GM12878 (cell line): ENCODE measurements around the gene KRT25. TPM values are rescaled to one million over a fixed set of nuclear protein-coding genes. Genes with fewer than 3 reads are reported as not detected.

Experiments used
- ATAC-seq: fragments of 200-7000 bp; cut with Tn5 transposase; 3 replicates; pipeline ENCODE4 v1.9.1; 2020; ENCODE audit warnings: mild to moderate bottlenecking, moderate library complexity
- BruUV-seq: library from RNA; stranded (reverse); fragments of 400-500 nt; replicated peaks from 2 replicates; lab custom pipeline; 2021; lab: Mats Ljungman, UMichigan
- CTCF ChIA-PET: fragments of 300-600 bp; sonication (Branson Sonifier 250); formaldehyde crosslinking; extraction: SDS; loops from one replicate; lab custom pipeline; 2021; ENCODE audit warnings: inconsistent platforms; lab: Yijun Ruan, JAX
- POLR2A ChIA-PET: fragments of 350-600 bp; formaldehyde crosslinking; extraction: SDS; loops from one replicate; lab custom pipeline; 2021; ENCODE audit warnings: inconsistent platforms; lab: Charles Lee
- RAD21 ChIA-PET: fragments of 300-600 bp; sonication (Branson Sonifier 250); formaldehyde crosslinking; loops from one replicate; lab custom pipeline; 2023; ENCODE audit warnings: antibody characterized with exemption; ENCODE audit not compliant: unreplicated experiment; lab: Charles Lee
- SMC1A ChIA-PET: fragments of 300-600 bp; sonication (Branson Sonifier 250); formaldehyde crosslinking; loops from one replicate; lab custom pipeline; 2023; ENCODE audit not compliant: unreplicated experiment, uncharacterized antibody; lab: Charles Lee
- DNase-seq: peaks from one replicate; pipeline ENCODE4 v3.0.0-alpha.2; 2011; ENCODE audit warnings: low read depth, low spot score
- FAIRE-seq: peaks from 3 replicates; lab custom pipeline; 2011; peaks lifted over from hg19 to GRCh38; lab: Jason Lieb, UNC
- H2AFZ ChIP-seq: 2 replicates; pipeline ENCODE4 v1.6.0; 2011; ENCODE audit warnings: low read depth, low read length, control low read depth; ENCODE audit not compliant: control insufficient read depth
- H3K27ac ChIP-seq: 2 replicates; pipeline ENCODE4 v1.5.1; 2011; ENCODE audit warnings: control low read depth; ENCODE audit not compliant: control insufficient read depth, insufficient read depth
- H3K27me3 ChIP-seq, 2 experiments: replicated peaks in 1 of 2; 2 replicates each; pipeline versions ENCODE4 v1.6.0 to v1.6.1; 2011; ENCODE audit warnings: low read length in 1 of 2; ENCODE audit not compliant: control insufficient read depth in 2 of 2, insufficient read depth in 2 of 2
- H3K36me3 ChIP-seq, 2 experiments: 2 replicates each; pipeline ENCODE4 v1.5.1; 2011; ENCODE audit warnings: low read length in 1 of 2; ENCODE audit not compliant: control insufficient read depth in 2 of 2, insufficient read depth in 2 of 2
- H3K4me1 ChIP-seq: 2 replicates; pipeline ENCODE4 v1.6.1; 2011; ENCODE audit warnings: mild to moderate bottlenecking, low read length, moderate library complexity, mixed read lengths; ENCODE audit not compliant: control insufficient read depth, insufficient read depth
- H3K4me2 ChIP-seq: 2 replicates; pipeline ENCODE4 v1.6.0; 2011; ENCODE audit warnings: control low read depth; ENCODE audit not compliant: control insufficient read depth, insufficient read depth
- H3K4me3 ChIP-seq: fragments of 200-600 bp; sonication (generic); 2 replicates; pipeline ENCODE4 v1.5.1; 2016
- H3K79me2 ChIP-seq: 2 replicates; pipeline ENCODE4 v1.6.0; 2011; ENCODE audit warnings: low read length; ENCODE audit not compliant: control insufficient read depth, insufficient read depth
- H3K9ac ChIP-seq: 2 replicates; pipeline ENCODE4 v1.8.0; 2011; ENCODE audit warnings: low read length, control low read depth, mixed read lengths; ENCODE audit not compliant: control insufficient read depth, insufficient read depth
- H3K9me3 ChIP-seq: replicated peaks from 3 replicates; pipeline ENCODE4 v1.5.1; 2011; ENCODE audit warnings: mild to moderate bottlenecking, low read length; ENCODE audit not compliant: control insufficient read depth, insufficient read depth
- H4K20me1 ChIP-seq: 2 replicates; pipeline ENCODE4 v1.6.0; 2011; ENCODE audit not compliant: control insufficient read depth, insufficient read depth
- BCL11A ChIP-seq: IDR thresholded peaks from 2 replicates; pipeline ENCODE4 v1.6.1; 2011; ENCODE audit warnings: low read depth, low read length
- HDGF ChIP-seq: fragments of 450-650 bp; IDR thresholded peaks from 2 replicates; pipeline ENCODE4 v1.6.1; 2016; ENCODE audit warnings: antibody characterized with exemption
- KDM1A ChIP-seq: fragments of 200-600 bp; sonication (generic); IDR thresholded peaks from 2 replicates; pipeline ENCODE4 v1.6.1; 2016; ENCODE audit warnings: borderline replicate concordance
- MEF2B ChIP-seq: fragments of 450-650 bp; IDR thresholded peaks from 2 replicates; pipeline ENCODE4 v1.6.1; 2018; ENCODE audit warnings: mild to moderate bottlenecking, moderate library complexity; ENCODE audit not compliant: partially characterized antibody, poor library complexity, severe bottlenecking
- MTA2 ChIP-seq: fragments of 450-650 bp; IDR thresholded peaks from 2 replicates; pipeline ENCODE4 v1.6.1; 2016; ENCODE audit warnings: low read depth, mild to moderate bottlenecking, moderate library complexity
- NBN ChIP-seq: fragments of 450-650 bp; IDR thresholded peaks from 2 replicates; pipeline ENCODE4 v1.6.1; 2016
- NKRF ChIP-seq: fragments of 450-650 bp; conservative IDR thresholded peaks from 2 replicates; pipeline ENCODE4 v1.6.1; 2017; ENCODE audit warnings: mild to moderate bottlenecking, moderate library complexity
- NR2F1 ChIP-seq: fragments of 450-650 bp; conservative IDR thresholded peaks from 2 replicates; pipeline ENCODE4 v1.6.1; 2017; ENCODE audit warnings: mild to moderate bottlenecking
- PRDM15 ChIP-seq: fragments of 450-650 bp; formaldehyde crosslinking; IDR thresholded peaks from 2 replicates; pipeline ENCODE4 v1.4.0; 2020; ENCODE audit warnings: mild to moderate bottlenecking, moderate library complexity
- RUNX3 ChIP-seq: IDR thresholded peaks from 2 replicates; pipeline ENCODE4 v1.6.1; 2012; ENCODE audit warnings: low read length, inconsistent platforms
- SMARCA5 ChIP-seq: fragments of 450-650 bp; IDR thresholded peaks from 2 replicates; pipeline ENCODE4 v1.6.1; 2017; ENCODE audit warnings: mild to moderate bottlenecking
- SP1 ChIP-seq: IDR thresholded peaks from one replicate; pipeline ENCODE4 v1.6.1; 2011; ENCODE audit warnings: low read depth, low read length
- SPI1 ChIP-seq: IDR thresholded peaks from 2 replicates; pipeline ENCODE4 v1.6.1; 2011; ENCODE audit warnings: low read depth, mild to moderate bottlenecking, low read length, moderate library complexity, borderline replicate concordance; ENCODE audit not compliant: insufficient read depth
- SREBF2 ChIP-seq: IDR thresholded peaks from 2 replicates; pipeline ENCODE4 v1.6.1; 2012; ENCODE audit warnings: mild to moderate bottlenecking, low read length
- TAF1 ChIP-seq: IDR thresholded peaks from 2 replicates; pipeline ENCODE4 v1.6.1; 2011; ENCODE audit warnings: mild to moderate bottlenecking, low read depth, low read length, borderline replicate concordance
- TBL1XR1 ChIP-seq: IDR thresholded peaks from 2 replicates; pipeline ENCODE4 v1.6.1; 2012; ENCODE audit warnings: low read depth, low read length, improper control_type of control experiment
- TCF12 ChIP-seq: IDR thresholded peaks from 2 replicates; pipeline ENCODE4 v1.6.1; 2011; ENCODE audit warnings: low read depth, mild to moderate bottlenecking, low read length
- TCF3 ChIP-seq: IDR thresholded peaks from 2 replicates; pipeline ENCODE4 v1.6.1; 2012; ENCODE audit warnings: low read depth, mild to moderate bottlenecking, low read length, borderline replicate concordance; ENCODE audit not compliant: insufficient read depth
- YY1 ChIP-seq: IDR thresholded peaks from 2 replicates; pipeline ENCODE4 v1.6.1; 2011; ENCODE audit warnings: low read depth, mild to moderate bottlenecking, low read length
- ZNF384 ChIP-seq: IDR thresholded peaks from 2 replicates; pipeline ENCODE4 v1.6.1; 2012; ENCODE audit warnings: low read depth, mild to moderate bottlenecking, low read length, improper control_type of control experiment, borderline replicate concordance
- ZNF622 ChIP-seq: fragments of 450-650 bp; IDR thresholded peaks from 2 replicates; pipeline ENCODE4 v1.6.1; 2017; ENCODE audit warnings: mild to moderate bottlenecking, inconsistent platforms
- WGBS: methylation state at CpG from one replicate; pipeline ENCODE4 v1.1.6; 2016; ENCODE audit warnings: low lambda C conversion rate; ENCODE audit not compliant: insufficient replicate concordance, insufficient coverage; ENCODE audit errors: missing lambda C conversion rate; 5-methylcytosine and 5-hydroxymethylcytosine counted together
- in situ Hi-C: fragments of 300-500 bp; cut with MboI; formaldehyde crosslinking; loops from 9 replicates; pipeline ENCODE4 v1.14.3; 2018; ENCODE audit warnings: mixed read lengths
- intact Hi-C: fragments of 100-400 bp; cut with micrococcal nuclease; formaldehyde crosslinking; loops from one replicate; pipeline ENCODE4 v1.14.2; 2022; ENCODE audit not compliant: unreplicated experiment
- polyA plus RNA-seq, 11 experiments: library from polyadenylated mRNA; depleted of rRNA in 4 of 11; unstranded in 6 of 11; stranded (reverse) in 5 of 11; fragments of >200 nt; fragmentation: Nextera tagmentation in 4 of 11; fragmentation: Illumina TruSeq in 1 of 11; extraction: Ambion mirVana in 4 of 11; extraction: Trizol in 1 of 11; gene quantifications; 1 replicate in 1 of 11; 2 replicates in 10 of 11; pipeline versions ENCODE4 v1.2.1 to v1.2.3, GENCODE V29; 2011 to 2016; ENCODE audit warnings: inconsistent platforms in 2 of 11, missing spikeins in 2 of 11, low read depth in 1 of 11
- total RNA-seq, 4 experiments: library from RNA; depleted of rRNA in 3 of 4; stranded (reverse); fragments of >200 nt in 3 of 4; fragmentation: Illumina TruSeq in 1 of 4; extraction: Trizol in 1 of 4; gene quantifications; 2 replicates each; pipeline versions ENCODE4 v1.2.1 to v1.2.3, GENCODE V29; 2013 to 2021

The KRT25 gene
- total and polyA plus RNA-seq, 10 of the 15 experiments (the other 5 are each of a cell fraction or from before 2014, with no cell fraction given), result not detected

GRCh38 chr17:40777459-40777858 lies 22.3 kb upstream of the KRT25 start (continued):
- TF ChIP-seq PRDM15 (CRISPR knock-in tag) (no peak), NBN (no peak), HDGF (no peak), SP1 (no peak), MEF2B (no peak), TBL1XR1 (no peak), YY1 (no peak), RUNX3 (no peak), SPI1 (no peak)

- no peaks in the 10 kb centered on the region for H3K4me1 ChIP-seq
- H3K9me3 ChIP-seq, result no peaks in the 10 kb centered on the region
- H3K36me3 ChIP-seq, result no peaks in the 10 kb centered on the region
- ChIA-PET RAD21 (no interaction called here), SMC1A (no interaction called here), CTCF (no interaction called here), POLR2A (no interaction called here)
- ATAC-seq, result no peak
- 30% methylated on average over 4 of the region's 4 CpGs for WGBS
- no peaks in the 10 kb centered on the region for H3K79me2 ChIP-seq
- no peak overlapping the region for H2AFZ ChIP-seq
- intact Hi-C loops (loop anchor here (5.0 kb wide), 1 partner anchor 99 kb away; no protein-coding TSS in a partner anchor), in situ Hi-C loops (no loop called here)
- no peak overlapping the region for H3K27ac ChIP-seq
- no peak overlapping the region for H3K9ac ChIP-seq
- no TSS peak for BruUV-seq
- no peak overlapping the region for H3K4me3 ChIP-seq
- no peaks in the 10 kb centered on the region for H4K20me1 ChIP-seq
- no peak for DNase-seq
- no peak for FAIRE-seq
- TF ChIP-seq BCL11A (no peak), NKRF (no peak), SMARCA5 (no peak), ZNF622 (no peak), NR2F1 (no peak), SREBF2 (no peak), TCF12 (no peak), RUNX3 (no peak), ZNF384 (no peak), MTA2 (no peak), KDM1A (no peak), TAF1 (no peak), TCF3 (no peak)
- peaks cover 0 to 6% of the 10 kb centered on the region in 2 experiments; a peak in 2 of 4 replicates for H3K27me3 ChIP-seq
- no peak overlapping the region for H3K4me2 ChIP-seq
Observed at GRCh38 chr17:40775945-40776344, 20.8 kb upstream of the KRT25 start.
